Osteocyte (in vitro differentiated cells): Measurements from ENCODE around the gene GRM4. TPM values are rescaled to one million over a fixed set of nuclear protein-coding genes. Genes with fewer than 3 reads are reported as not detected.
"Not testable (repeated sequence)": the region's sequence is repeated elsewhere in the genome, so short reads cannot be mapped to it uniquely, and the experiment has no call there.

ENCODE experiments used
- DNase-seq: peaks from one replicate; pipeline ENCODE4 v3.0.0; 2021; ENCODE audit warnings: mixed read lengths; ENCODE audit not compliant: unreplicated experiment; ENCODE audit errors: extremely low spot score
- H3K27ac Mint-ChIP-seq: one replicate; pipeline ENCODE4 v1.8.0; 2021; ENCODE audit warnings: mild to moderate bottlenecking, mixed read lengths; ENCODE audit not compliant: unreplicated experiment
- H3K27me3 Mint-ChIP-seq: one replicate; pipeline ENCODE4 v1.8.0; 2021; ENCODE audit warnings: mixed read lengths; ENCODE audit not compliant: unreplicated experiment
- H3K36me3 Mint-ChIP-seq: one replicate; pipeline ENCODE4 v1.8.0; 2021; ENCODE audit warnings: mixed read lengths; ENCODE audit not compliant: unreplicated experiment
- H3K4me1 Mint-ChIP-seq: one replicate; pipeline ENCODE4 v1.8.0; 2021; ENCODE audit warnings: mixed read lengths; ENCODE audit not compliant: unreplicated experiment
- H3K4me3 Mint-ChIP-seq: one replicate; pipeline ENCODE4 v1.8.0; 2021; ENCODE audit warnings: mild to moderate bottlenecking, moderate library complexity, mixed read lengths; ENCODE audit not compliant: unreplicated experiment
- H3K9me3 Mint-ChIP-seq: one replicate; pipeline ENCODE4 v1.8.0; 2021; ENCODE audit warnings: mixed read lengths; ENCODE audit not compliant: unreplicated experiment
- CTCF ChIP-seq: fragments of 200-600 bp; sonication (generic); IDR thresholded peaks from 2 replicates; pipeline ENCODE4 v1.5.0; 2021; ENCODE audit warnings: antibody characterized with exemption, mild to moderate bottlenecking, moderate library complexity
- total RNA-seq: library from RNA; stranded (reverse); gene quantifications from 2 replicates; pipeline ENCODE4 v1.2.1, GENCODE V29; 2021

The GRM4 gene
- total RNA-seq, 1 donor from 2014 or later = 0.40 TPM

- Mint-ChIP-seq H3K36me3 (no peaks in the 10 kb centered on the region), H3K27me3 (peaks cover 8% of the 10 kb centered on the region), H3K27ac (no peak overlapping the region), H3K9me3 (no peaks in the 10 kb centered on the region), H3K4me3 (no peak overlapping the region), H3K4me1 (no peaks in the 10 kb centered on the region)
- TF ChIP-seq CTCF = no peak
- no peak for DNase-seq
Measured at GRCh38 chr6:34043359-34043758, 102.5 kb downstream of the GRM4 start.

GRCh38 chr6:34041998-34042397 lies 103.9 kb downstream of the GRM4 start:
- H3K4me3 Mint-ChIP-seq, H3K4me1 Mint-ChIP-seq, H3K9me3 Mint-ChIP-seq, H3K36me3 Mint-ChIP-seq, H3K27ac Mint-ChIP-seq, DNase-seq, H3K27me3 Mint-ChIP-seq: not testable (repeated sequence)

- Mint-ChIP-seq H3K27me3 (peaks cover 2% of the 10 kb centered on the region), H3K4me1 (no peaks in the 10 kb centered on the region), H3K4me3 (no peak overlapping the region), H3K9me3 (no peaks in the 10 kb centered on the region), H3K27ac (no peak overlapping the region), H3K36me3 (no peaks in the 10 kb centered on the region)
- TF ChIP-seq CTCF = no peak
- no peak for DNase-seq
Measured at GRCh38 chr6:34041385-34041784, 104.5 kb downstream of the GRM4 start.

GRCh38 chr6:34039943-34040342 lies 105.9 kb downstream of the GRM4 start:
- no peak for DNase-seq
- no peak overlapping the region for H3K4me3 Mint-ChIP-seq
- H3K27me3 Mint-ChIP-seq = peaks cover 6% of the 10 kb centered on the region
- TF ChIP-seq CTCF = no peak
- no peaks in the 10 kb centered on the region for H3K36me3 Mint-ChIP-seq
- H3K9me3 Mint-ChIP-seq = no peaks in the 10 kb centered on the region
- H3K4me1 Mint-ChIP-seq = no peaks in the 10 kb centered on the region
- no peak overlapping the region for H3K27ac Mint-ChIP-seq

- peaks cover 15% of the 10 kb centered on the region for H3K27me3 Mint-ChIP-seq
- DNase-seq = no peak
- no peaks in the 10 kb centered on the region for H3K36me3 Mint-ChIP-seq
- H3K4me1 Mint-ChIP-seq = no peaks in the 10 kb centered on the region
- TF ChIP-seq CTCF = no peak
- no peaks in the 10 kb centered on the region for H3K9me3 Mint-ChIP-seq
- no peak overlapping the region for H3K4me3 Mint-ChIP-seq
- H3K27ac Mint-ChIP-seq = no peak overlapping the region
Measured at GRCh38 chr6:34037151-34037550, 108.7 kb downstream of the GRM4 start.
